Vagina (tissue), 2 donors: ENCODE data around the gene CD74. TPM values are rescaled to one million over a fixed set of nuclear protein-coding genes. Genes with fewer than 3 reads are reported as not detected.

ENCODE experiments used
- DNase-seq, 2 donors: peaks; one replicate each; pipeline ENCODE4 v3.0.0-alpha.2; 2017; ENCODE audit errors: extremely low spot score in 2 of 2
- H3K27ac ChIP-seq: fragments of 200-600 bp; sonication (generic); one replicate; pipeline ENCODE4 v1.5.1; 2019
- H3K27me3 ChIP-seq: fragments of 200-600 bp; sonication (generic); one replicate; pipeline ENCODE4 v1.5.1; 2019
- H3K36me3 ChIP-seq, 2 donors: fragments of 200-600 bp; sonication (generic); one replicate each; pipeline ENCODE4 v1.5.1; 2017 to 2019
- H3K4me1 ChIP-seq: fragments of 200-600 bp; sonication (generic); one replicate; pipeline ENCODE4 v1.5.1; 2019
- H3K4me3 ChIP-seq, 2 donors: fragments of 200-600 bp; sonication (generic); 1 replicate in 1 of 2; 2 replicates in 1 of 2; pipeline ENCODE4 v1.5.1; 2016 to 2019
- H3K9me3 ChIP-seq: fragments of 200-600 bp; sonication (generic); one replicate; pipeline ENCODE4 v1.5.1; 2019
- POLR2A ChIP-seq, 2 donors: fragments of 450-650 bp; IDR thresholded peaks; one replicate each; pipeline ENCODE4 v1.6.1; 2017; ENCODE audit warnings: antibody characterized with exemption in 2 of 2, mild to moderate bottlenecking in 2 of 2, moderate library complexity in 2 of 2
- POLR2AphosphoS5 ChIP-seq, 2 donors: sonication (generic); formaldehyde crosslinking; IDR thresholded peaks; one replicate each; pipeline ENCODE4 v1.9.0; 2017; ENCODE audit warnings: antibody characterized with exemption in 2 of 2, mild to moderate bottlenecking in 2 of 2, low read depth in 1 of 2; ENCODE audit not compliant: insufficient read depth in 1 of 2
- intact Hi-C: fragments of 100-400 bp; cut with DNase I; formaldehyde crosslinking; loops from one replicate; pipeline ENCODE4 v1.15.1; 2023
- total RNA-seq: library from RNA; depleted of rRNA; stranded (reverse); fragments of >200 nt; gene quantifications from one replicate; pipeline ENCODE4 v1.2.3, GENCODE V29; 2016
- TF ChIP-seq, protein P1 (sequence below), 3 experiments: fragments of 450-650 bp in 2 of 3; fragments of 200-600 bp in 1 of 3; sonication (generic) in 1 of 3; IDR thresholded peaks; one replicate each; pipeline ENCODE4 v1.5.1; 2017 to 2019; ENCODE audit warnings: antibody characterized with exemption in 3 of 3, mild to moderate bottlenecking in 2 of 3, moderate library complexity in 2 of 3

The CD74 gene
- total RNA-seq, 1 donor from 2014 or later = 530 TPM

DNA sequence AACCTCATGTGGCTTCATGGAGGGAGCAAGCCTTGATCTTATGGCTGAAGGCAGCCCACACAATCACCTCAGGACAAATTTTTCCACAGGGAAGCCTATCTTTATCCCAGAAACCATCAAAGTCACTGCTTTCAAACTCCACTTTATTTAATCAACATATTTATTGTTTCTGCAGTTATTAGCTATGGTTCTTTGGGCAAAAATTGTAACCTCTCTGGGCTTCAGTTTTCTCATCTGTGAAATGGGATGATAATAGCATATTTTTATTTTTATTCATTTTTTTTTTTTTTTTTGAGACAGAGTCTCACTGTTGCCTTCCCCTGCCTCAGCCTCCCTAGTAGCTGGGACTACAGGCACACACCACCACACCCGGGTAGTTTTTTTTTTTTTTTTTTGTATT is 38.9 kb upstream of the CD74 start:
- DNase-seq = no peak
- H3K4me3 ChIP-seq = no peak overlapping the region
- H3K4me1 ChIP-seq = peaks cover 25% of the 10 kb centered on the region
- H3K9me3 ChIP-seq = no peaks in the 10 kb centered on the region
- intact Hi-C loops = no loop called here
- H3K36me3 ChIP-seq = peaks cover 2 to 11% of the 10 kb centered on the region in 2 donors
- H3K27me3 ChIP-seq = no peaks in the 10 kb centered on the region
- TF ChIP-seq, protein P1, sequence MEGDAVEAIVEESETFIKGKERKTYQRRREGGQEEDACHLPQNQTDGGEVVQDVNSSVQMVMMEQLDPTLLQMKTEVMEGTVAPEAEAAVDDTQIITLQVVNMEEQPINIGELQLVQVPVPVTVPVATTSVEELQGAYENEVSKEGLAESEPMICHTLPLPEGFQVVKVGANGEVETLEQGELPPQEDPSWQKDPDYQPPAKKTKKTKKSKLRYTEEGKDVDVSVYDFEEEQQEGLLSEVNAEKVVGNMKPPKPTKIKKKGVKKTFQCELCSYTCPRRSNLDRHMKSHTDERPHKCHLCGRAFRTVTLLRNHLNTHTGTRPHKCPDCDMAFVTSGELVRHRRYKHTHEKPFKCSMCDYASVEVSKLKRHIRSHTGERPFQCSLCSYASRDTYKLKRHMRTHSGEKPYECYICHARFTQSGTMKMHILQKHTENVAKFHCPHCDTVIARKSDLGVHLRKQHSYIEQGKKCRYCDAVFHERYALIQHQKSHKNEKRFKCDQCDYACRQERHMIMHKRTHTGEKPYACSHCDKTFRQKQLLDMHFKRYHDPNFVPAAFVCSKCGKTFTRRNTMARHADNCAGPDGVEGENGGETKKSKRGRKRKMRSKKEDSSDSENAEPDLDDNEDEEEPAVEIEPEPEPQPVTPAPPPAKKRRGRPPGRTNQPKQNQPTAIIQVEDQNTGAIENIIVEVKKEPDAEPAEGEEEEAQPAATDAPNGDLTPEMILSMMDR (IDR thresholded peaks at IDR 0.05) = no peak
- no peak for TF ChIP-seq POLR2AphosphoS5 (IDR thresholded peaks at IDR 0.05; ENCODE audit: insufficient read depth in 1 of 2, low read depth in 1 of 2)
- no peak for TF ChIP-seq POLR2A (IDR thresholded peaks at IDR 0.05)
- H3K27ac ChIP-seq = no peak overlapping the region

DNA sequence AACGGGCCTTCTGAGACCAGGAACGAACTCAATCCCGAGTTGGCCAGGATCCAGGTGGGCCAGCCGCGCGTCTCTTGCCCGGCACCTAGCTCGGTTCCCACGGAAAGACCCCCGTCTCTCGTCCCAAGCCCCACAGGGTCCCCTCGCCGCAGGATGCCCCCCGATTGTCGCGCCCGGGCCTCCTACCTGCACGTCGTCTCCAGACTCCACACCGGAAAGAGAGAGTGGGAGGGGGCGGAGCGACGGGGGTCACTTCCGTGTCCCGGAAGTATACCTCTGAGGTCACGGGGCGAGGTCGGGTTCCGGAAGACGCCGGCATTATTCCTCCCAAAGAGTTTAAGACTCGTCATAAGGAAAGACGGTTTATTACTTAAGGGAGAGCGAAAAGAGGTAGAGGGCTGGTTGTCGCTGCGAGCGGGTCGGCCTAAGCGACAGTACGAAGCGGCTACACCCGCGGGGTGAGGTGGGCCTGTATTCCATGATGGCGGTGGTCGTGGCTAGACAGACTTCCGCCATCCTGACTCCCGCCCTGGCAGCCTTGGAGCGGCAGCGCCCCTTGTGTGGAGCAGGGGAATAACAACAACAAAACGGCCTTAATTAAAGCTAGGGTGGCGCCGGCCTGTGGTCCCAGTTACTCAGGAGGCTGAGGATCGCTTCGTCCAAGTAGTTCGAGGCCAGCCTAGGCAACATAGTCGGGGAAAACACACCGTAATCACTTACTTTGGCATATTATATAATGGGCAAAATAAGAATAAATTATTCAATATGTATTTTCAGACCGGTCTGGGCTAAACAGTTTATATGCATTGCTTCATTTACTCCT is 37.0 kb upstream of the CD74 start, which contains the start of gene RPS14:
RPS14 (minus strand) TSS at position 223 of the 823 bp plus-strand sequence. CDS start 2,006 bp downstream, outside the sequence.
- TF ChIP-seq POLR2AphosphoS5 (IDR thresholded peaks at IDR 0.05; ENCODE audit: insufficient read depth in 1 of 2, low read depth in 1 of 2) (peak; percentile 96 to 99), POLR2A (IDR thresholded peaks at IDR 0.05) (peak in 1 of 2 donors; percentile 74)
- TF ChIP-seq, protein P1 (IDR thresholded peaks at IDR 0.05) = peak; percentile 17 to 96 (median 93)
- intact Hi-C loops = no loop called here

DNA sequence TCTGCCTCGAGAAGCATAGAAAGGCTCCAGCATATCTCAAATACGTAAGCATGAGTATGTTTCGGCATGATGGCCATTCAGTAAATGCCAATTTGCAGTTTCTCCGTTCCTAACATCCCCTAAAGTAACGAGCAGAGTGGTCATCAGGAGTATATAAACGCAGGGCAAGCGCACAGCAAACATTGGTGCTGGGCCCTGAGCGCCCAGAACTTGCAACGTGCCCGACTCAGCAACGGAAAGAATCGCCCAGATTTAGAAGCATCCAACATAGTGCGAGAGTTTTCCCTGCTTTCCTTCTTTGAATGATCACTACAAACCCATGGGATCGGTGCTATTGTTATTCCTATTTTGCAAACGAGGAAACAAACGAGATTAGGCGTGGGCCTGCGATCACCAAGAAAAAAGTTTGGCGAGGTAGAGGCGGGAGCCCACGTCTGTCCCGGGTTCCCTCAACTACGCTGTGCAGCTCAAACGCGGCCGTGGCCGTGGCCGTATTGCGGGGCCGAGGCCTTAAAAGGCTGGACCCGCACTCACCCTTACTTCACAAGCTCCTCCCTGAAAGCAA is 36.3 kb upstream of the CD74 start:
- intact Hi-C loops = no loop called here
- DNase-seq = no peak
- no peak for TF ChIP-seq POLR2A (IDR thresholded peaks at IDR 0.05)
- TF ChIP-seq, protein P1 (IDR thresholded peaks at IDR 0.05) = no peak
- TF ChIP-seq POLR2AphosphoS5 (IDR thresholded peaks at IDR 0.05; ENCODE audit: insufficient read depth in 1 of 2, low read depth in 1 of 2) = no peak

More for the DNA sequence above, 37.0 kb upstream of the CD74 start, which contains the start of gene RPS14:
- Histone ChIP-seq H3K4me1 (peaks cover 29% of the 10 kb centered on the region), H3K36me3 (peaks cover 10 to 30% of the 10 kb centered on the region in 2 donors), H3K4me3 (peak within 1 kb of the TSS; percentile 65 to 74), H3K9me3 (no peaks in the 10 kb centered on the region), H3K27me3 (no peaks in the 10 kb centered on the region), H3K27ac (peak within 1 kb of the TSS; percentile 86)
- peak in 1 of 2 donors; percentile 96 for DNase-seq

DNA sequence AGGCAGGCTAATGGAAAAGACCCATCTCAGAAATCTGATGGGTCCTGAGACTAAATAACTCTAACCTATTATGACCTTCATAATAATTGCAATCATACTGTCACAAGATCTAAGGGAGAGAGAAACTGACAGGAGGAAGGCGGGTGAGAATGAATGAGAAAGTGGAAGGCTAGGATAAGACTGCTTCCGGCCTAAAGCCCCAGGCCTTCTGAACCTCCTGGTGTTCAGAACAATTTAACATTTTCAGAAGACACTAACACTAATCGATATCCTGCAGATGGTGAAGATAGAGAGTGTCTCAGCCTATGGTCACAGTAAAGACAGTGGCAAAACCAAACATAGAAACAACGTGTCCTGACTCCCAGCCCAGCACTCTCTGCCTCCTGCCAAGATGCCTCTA is 35.6 kb upstream of the CD74 start:
- Histone ChIP-seq H3K4me3 (peak overlapping the region; percentile 65 to 74), H3K36me3 (peaks cover 10 to 44% of the 10 kb centered on the region in 2 donors), H3K27ac (peak overlapping the region; percentile 86), H3K9me3 (no peaks in the 10 kb centered on the region), H3K27me3 (no peaks in the 10 kb centered on the region), H3K4me1 (peaks cover 29% of the 10 kb centered on the region)
- intact Hi-C loops = no loop called here
- DNase-seq = no peak
- TF ChIP-seq, protein P1 (IDR thresholded peaks at IDR 0.05) = no peak
- TF ChIP-seq POLR2AphosphoS5 (IDR thresholded peaks at IDR 0.05; ENCODE audit: insufficient read depth in 1 of 2, low read depth in 1 of 2) (no peak), POLR2A (IDR thresholded peaks at IDR 0.05) (no peak)

More for the DNA sequence above, 36.3 kb upstream of the CD74 start:
- Histone ChIP-seq H3K4me3 (peak overlapping the region; percentile 65 to 74), H3K36me3 (peaks cover 10 to 37% of the 10 kb centered on the region in 2 donors), H3K4me1 (peaks cover 29% of the 10 kb centered on the region), H3K9me3 (no peaks in the 10 kb centered on the region), H3K27me3 (no peaks in the 10 kb centered on the region), H3K27ac (peak overlapping the region; percentile 86)
